SK-N-SH (cell line): ENCODE measurements around the gene ADAMTS19. TPM values are rescaled to one million over a fixed set of nuclear protein-coding genes. Genes with fewer than 3 reads are reported as not detected.

Source experiments
- CTCF ChIA-PET: fragments of 300-600, 350-600 bp; formaldehyde crosslinking; extraction: SDS; loops from one replicate; lab custom pipeline; 2021; lab: Yijun Ruan, JAX
- POLR2A ChIA-PET: fragments of 350-600 bp; sonication (Branson Sonifier 250); formaldehyde crosslinking; extraction: SDS; loops from one replicate; lab custom pipeline; 2020; ENCODE audit warnings: antibody characterized with exemption, inconsistent platforms; lab: Yijun Ruan, JAX
- DNase-seq: peaks from one replicate; pipeline ENCODE4 v3.0.0; 2012
- H2AFZ ChIP-seq: fragments of 200-600 bp; sonication (generic); 2 replicates; pipeline ENCODE4 v1.8.1; 2016; ENCODE audit warnings: antibody characterized with exemption, mild to moderate bottlenecking, low read depth
- H3F3A ChIP-seq: fragments of 200-600 bp; sonication (generic); replicated peaks from 2 replicates; pipeline ENCODE3; 2016; ENCODE audit warnings: antibody characterized with exemption, mild to moderate bottlenecking; ENCODE audit not compliant: insufficient read depth
- H3K27ac ChIP-seq, 2 experiments: fragments of 200-500 bp in 1 of 2; fragments of 200-600 bp in 1 of 2; sonication (Bioruptor generic) in 1 of 2; sonication (generic), shearing (Covaris generic) in 1 of 2; 2 replicates each; pipeline versions ENCODE4 v1.5.1 to v1.6.1; 2014 to 2016; ENCODE audit warnings: low read depth in 2 of 2, inconsistent platforms in 1 of 2, low read length in 1 of 2, mild to moderate bottlenecking in 1 of 2, mixed read lengths in 1 of 2
- H3K27me3 ChIP-seq: fragments of 200-600 bp; sonication (generic), shearing (Covaris generic); 2 replicates; pipeline ENCODE4 v1.6.1; 2016; ENCODE audit warnings: mixed run types; ENCODE audit not compliant: insufficient read depth
- H3K36me3 ChIP-seq, 2 experiments: fragments of 200-500 bp in 1 of 2; fragments of 200-600 bp in 1 of 2; sonication (Bioruptor generic) in 1 of 2; sonication (generic) in 1 of 2; replicated peaks in 1 of 2; 2 replicates each; pipeline versions ENCODE3 to v1.5.1; 2014 to 2016; ENCODE audit warnings: low read length in 1 of 2, mild to moderate bottlenecking in 1 of 2; ENCODE audit not compliant: insufficient read depth in 2 of 2, control insufficient read depth in 1 of 2
- H3K4me1 ChIP-seq, 2 experiments: fragments of 200-500 bp in 1 of 2; fragments of 200-600 bp in 1 of 2; sonication (Bioruptor generic) in 1 of 2; sonication (generic), shearing (Covaris generic) in 1 of 2; 2 replicates each; pipeline versions ENCODE4 v1.5.1 to v1.6.1; 2014 to 2016; ENCODE audit warnings: low read depth in 1 of 2, low read length in 1 of 2, mixed run types in 1 of 2; ENCODE audit not compliant: insufficient read depth in 2 of 2, control insufficient read depth in 1 of 2
- H3K4me2 ChIP-seq: fragments of 200-600 bp; sonication (generic), shearing (Covaris generic); 2 replicates; pipeline ENCODE4 v1.6.1; 2017; ENCODE audit warnings: mixed run types
- H3K4me3 ChIP-seq, 2 experiments: fragments of 200-500 bp in 1 of 2; fragments of 200-600 bp in 1 of 2; sonication (Bioruptor generic) in 1 of 2; sonication (generic), shearing (Covaris generic) in 1 of 2; 2 replicates each; pipeline versions ENCODE4 v1.5.1 to v1.8.1; 2014 to 2016; ENCODE audit warnings: low read depth in 2 of 2, inconsistent platforms in 1 of 2, low read length in 1 of 2, mild to moderate bottlenecking in 1 of 2, mixed read lengths in 1 of 2, moderate library complexity in 1 of 2
- H3K79me2 ChIP-seq: fragments of 200-600 bp; sonication (generic); 2 replicates; pipeline ENCODE4 v1.8.1; 2017; ENCODE audit warnings: mild to moderate bottlenecking; ENCODE audit not compliant: insufficient read depth
- H3K9ac ChIP-seq: fragments of 200-600 bp; sonication (generic); 2 replicates; pipeline ENCODE4 v1.6.1; 2017; ENCODE audit warnings: mixed run types
- H3K9me2 ChIP-seq: fragments of 200-600 bp; sonication (generic); 2 replicates; pipeline ENCODE4 v1.6.1; 2017; ENCODE audit warnings: mixed run types
- H3K9me3 ChIP-seq: fragments of 200-600 bp; sonication (generic); 2 replicates; pipeline ENCODE4 v1.6.1; 2017; ENCODE audit warnings: mixed run types, mild to moderate bottlenecking, moderate library complexity
- H4K20me1 ChIP-seq: fragments of 200-600 bp; sonication (generic); 2 replicates; pipeline ENCODE4 v1.6.1; 2017; ENCODE audit warnings: mild to moderate bottlenecking, mixed run types; ENCODE audit not compliant: insufficient read depth
- CHD2 ChIP-seq: fragments of 150-350 bp; IDR thresholded peaks from 2 replicates; pipeline ENCODE4 v1.6.1; 2018; ENCODE audit warnings: low read length; ENCODE audit not compliant: partially characterized antibody
- EP300 ChIP-seq, 2 experiments: IDR thresholded peaks; 2 replicates each; pipeline versions ENCODE4 v1.4.0 to v1.6.1; 2012; ENCODE audit warnings: borderline replicate concordance in 1 of 2, low read depth in 1 of 2, low read length in 1 of 2
- EZH2phosphoT487 ChIP-seq: fragments of 200-600 bp; sonication (generic); IDR thresholded peaks from 2 replicates; pipeline ENCODE4 v1.6.1; 2017; ENCODE audit warnings: low read depth, mixed run types, mild to moderate bottlenecking, antibody characterized with exemption, moderate library complexity, borderline replicate concordance
- FOXJ3 ChIP-seq: sonication (generic); formaldehyde crosslinking; IDR thresholded peaks from 2 replicates; pipeline ENCODE4 v1.5.1; 2020; ENCODE audit warnings: mild to moderate bottlenecking, missing genetic modification reagents
- GABPA ChIP-seq: IDR thresholded peaks from 2 replicates; pipeline ENCODE4 v1.4.0; 2012; ENCODE audit warnings: low read depth, mild to moderate bottlenecking
- NRF1 ChIP-seq: IDR thresholded peaks from 2 replicates; pipeline ENCODE4 v1.6.1; 2012; ENCODE audit warnings: low read depth, mild to moderate bottlenecking, low read length
- RAD21 ChIP-seq: IDR thresholded peaks from 2 replicates; pipeline ENCODE4 v1.6.1; 2012; ENCODE audit warnings: mild to moderate bottlenecking, low read length
- RCOR1 ChIP-seq: fragments of 150-350 bp; IDR thresholded peaks from 2 replicates; pipeline ENCODE4 v1.6.1; 2017; ENCODE audit warnings: antibody characterized with exemption, low read length
- RXRA ChIP-seq: IDR thresholded peaks from 2 replicates; pipeline ENCODE4 v1.4.0; 2012; ENCODE audit warnings: low read depth, mild to moderate bottlenecking, borderline replicate concordance
- SIN3A ChIP-seq: IDR thresholded peaks from 2 replicates; pipeline ENCODE4 v1.6.1; 2012; ENCODE audit warnings: low read depth, mild to moderate bottlenecking, low read length, moderate library complexity, borderline replicate concordance
- SMC3 ChIP-seq: IDR thresholded peaks from 2 replicates; pipeline ENCODE4 v1.6.1; 2012; ENCODE audit warnings: low read depth, low read length, improper control_type of control experiment
- TAF1 ChIP-seq: IDR thresholded peaks from 2 replicates; pipeline ENCODE4 v1.6.1; 2012; ENCODE audit warnings: low read depth, mild to moderate bottlenecking, low read length, moderate library complexity, borderline replicate concordance
- TCF12 ChIP-seq: IDR thresholded peaks from 2 replicates; pipeline ENCODE4 v1.4.0; 2012
- TEAD4 ChIP-seq: IDR thresholded peaks from 2 replicates; pipeline ENCODE4 v1.4.0; 2012; ENCODE audit warnings: mild to moderate bottlenecking, borderline replicate concordance; ENCODE audit not compliant: insufficient read depth
- USF2 ChIP-seq: fragments of 150-350 bp; IDR thresholded peaks from 2 replicates; pipeline ENCODE4 v1.6.1; 2017; ENCODE audit warnings: antibody characterized with exemption, low read length, low read depth, borderline replicate concordance
- YY1 ChIP-seq: IDR thresholded peaks from 2 replicates; pipeline ENCODE4 v1.4.0; 2012; ENCODE audit warnings: low read depth, mild to moderate bottlenecking
- WGBS: methylation state at CpG from one replicate; pipeline ENCODE4 v1.1.6; 2017; ENCODE audit warnings: low lambda C conversion rate; 5-methylcytosine and 5-hydroxymethylcytosine counted together
- polyA plus RNA-seq, 3 experiments: library from polyadenylated mRNA; depleted of rRNA; stranded (reverse); fragments of >200 nt; gene quantifications; 2 replicates each; pipeline ENCODE4 v1.2.3, GENCODE V29; 2012
- TF ChIP-seq, protein P1 (sequence below): fragments of 200-600 bp; sonication (generic); IDR thresholded peaks from 2 replicates; pipeline ENCODE4 v1.6.1; 2017; ENCODE audit warnings: antibody characterized with exemption, mild to moderate bottlenecking, moderate library complexity
- TF ChIP-seq, protein P2 (sequence below): IDR thresholded peaks from 2 replicates; pipeline ENCODE4 v1.4.0; 2012; ENCODE audit warnings: low read depth, borderline replicate concordance
- TF ChIP-seq, protein P3 (sequence below): IDR thresholded peaks from 2 replicates; pipeline ENCODE4 v1.4.0; 2012; ENCODE audit warnings: low read depth, borderline replicate concordance
- TF ChIP-seq, protein P4 (sequence below): IDR thresholded peaks from 2 replicates; pipeline ENCODE4; 2012

The ADAMTS19 gene
- polyA plus RNA-seq, 1 of the 3 experiments (the other 2 are of a cell fraction) = 0.10 TPM

GRCh38 chr5:129739773-129740172 lies 279.7 kb downstream of the ADAMTS19 start (continued):
- no peak for TF ChIP-seq RCOR1
- TF ChIP-seq, protein P1, sequence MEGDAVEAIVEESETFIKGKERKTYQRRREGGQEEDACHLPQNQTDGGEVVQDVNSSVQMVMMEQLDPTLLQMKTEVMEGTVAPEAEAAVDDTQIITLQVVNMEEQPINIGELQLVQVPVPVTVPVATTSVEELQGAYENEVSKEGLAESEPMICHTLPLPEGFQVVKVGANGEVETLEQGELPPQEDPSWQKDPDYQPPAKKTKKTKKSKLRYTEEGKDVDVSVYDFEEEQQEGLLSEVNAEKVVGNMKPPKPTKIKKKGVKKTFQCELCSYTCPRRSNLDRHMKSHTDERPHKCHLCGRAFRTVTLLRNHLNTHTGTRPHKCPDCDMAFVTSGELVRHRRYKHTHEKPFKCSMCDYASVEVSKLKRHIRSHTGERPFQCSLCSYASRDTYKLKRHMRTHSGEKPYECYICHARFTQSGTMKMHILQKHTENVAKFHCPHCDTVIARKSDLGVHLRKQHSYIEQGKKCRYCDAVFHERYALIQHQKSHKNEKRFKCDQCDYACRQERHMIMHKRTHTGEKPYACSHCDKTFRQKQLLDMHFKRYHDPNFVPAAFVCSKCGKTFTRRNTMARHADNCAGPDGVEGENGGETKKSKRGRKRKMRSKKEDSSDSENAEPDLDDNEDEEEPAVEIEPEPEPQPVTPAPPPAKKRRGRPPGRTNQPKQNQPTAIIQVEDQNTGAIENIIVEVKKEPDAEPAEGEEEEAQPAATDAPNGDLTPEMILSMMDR = no peak
- TF ChIP-seq, protein P2, sequence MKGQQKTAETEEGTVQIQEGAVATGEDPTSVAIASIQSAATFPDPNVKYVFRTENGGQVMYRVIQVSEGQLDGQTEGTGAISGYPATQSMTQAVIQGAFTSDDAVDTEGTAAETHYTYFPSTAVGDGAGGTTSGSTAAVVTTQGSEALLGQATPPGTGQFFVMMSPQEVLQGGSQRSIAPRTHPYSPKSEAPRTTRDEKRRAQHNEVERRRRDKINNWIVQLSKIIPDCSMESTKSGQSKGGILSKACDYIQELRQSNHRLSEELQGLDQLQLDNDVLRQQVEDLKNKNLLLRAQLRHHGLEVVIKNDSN = no peak
- TF ChIP-seq FOXJ3 (CRISPR knock-in tag) = no peak
- TF ChIP-seq, protein P3, sequence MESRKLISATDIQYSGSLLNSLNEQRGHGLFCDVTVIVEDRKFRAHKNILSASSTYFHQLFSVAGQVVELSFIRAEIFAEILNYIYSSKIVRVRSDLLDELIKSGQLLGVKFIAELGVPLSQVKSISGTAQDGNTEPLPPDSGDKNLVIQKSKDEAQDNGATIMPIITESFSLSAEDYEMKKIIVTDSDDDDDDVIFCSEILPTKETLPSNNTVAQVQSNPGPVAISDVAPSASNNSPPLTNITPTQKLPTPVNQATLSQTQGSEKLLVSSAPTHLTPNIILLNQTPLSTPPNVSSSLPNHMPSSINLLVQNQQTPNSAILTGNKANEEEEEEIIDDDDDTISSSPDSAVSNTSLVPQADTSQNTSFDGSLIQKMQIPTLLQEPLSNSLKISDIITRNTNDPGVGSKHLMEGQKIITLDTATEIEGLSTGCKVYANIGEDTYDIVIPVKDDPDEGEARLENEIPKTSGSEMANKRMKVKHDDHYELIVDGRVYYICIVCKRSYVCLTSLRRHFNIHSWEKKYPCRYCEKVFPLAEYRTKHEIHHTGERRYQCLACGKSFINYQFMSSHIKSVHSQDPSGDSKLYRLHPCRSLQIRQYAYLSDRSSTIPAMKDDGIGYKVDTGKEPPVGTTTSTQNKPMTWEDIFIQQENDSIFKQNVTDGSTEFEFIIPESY = no peak
- TF ChIP-seq YY1 = no peak
- TF ChIP-seq RXRA = no peak

- no peak overlapping the region for H3K9ac ChIP-seq
- CTCF ChIA-PET = no interaction called here
- TF ChIP-seq RCOR1 (no peak), TEAD4 (no peak), USF2 (no peak), CHD2 (no peak), EP300 (IDR thresholded peaks at IDR 0.05; ENCODE audit: borderline replicate concordance in 1 of 2, low read depth in 1 of 2, low read length in 1 of 2) (no peak), YY1 (no peak), TCF12 (no peak), RXRA (no peak), TAF1 (no peak), NRF1 (no peak), GABPA (no peak), RAD21 (no peak), SMC3 (no peak), EZH2phosphoT487 (no peak), SIN3A (no peak)
- TF ChIP-seq, protein P4, sequence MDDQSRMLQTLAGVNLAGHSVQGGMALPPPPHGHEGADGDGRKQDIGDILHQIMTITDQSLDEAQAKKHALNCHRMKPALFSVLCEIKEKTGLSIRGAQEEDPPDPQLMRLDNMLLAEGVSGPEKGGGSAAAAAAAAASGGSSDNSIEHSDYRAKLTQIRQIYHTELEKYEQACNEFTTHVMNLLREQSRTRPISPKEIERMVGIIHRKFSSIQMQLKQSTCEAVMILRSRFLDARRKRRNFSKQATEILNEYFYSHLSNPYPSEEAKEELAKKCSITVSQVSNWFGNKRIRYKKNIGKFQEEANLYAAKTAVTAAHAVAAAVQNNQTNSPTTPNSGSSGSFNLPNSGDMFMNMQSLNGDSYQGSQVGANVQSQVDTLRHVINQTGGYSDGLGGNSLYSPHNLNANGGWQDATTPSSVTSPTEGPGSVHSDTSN = no peak
- TF ChIP-seq, protein P3 = no peak
- TF ChIP-seq, protein P2 = no peak
- no peaks in the 10 kb centered on the region for H3K9me3 ChIP-seq
- DNase-seq = no peak
- no peaks in the 10 kb centered on the region for H3K79me2 ChIP-seq
- H3K9me2 ChIP-seq = no peaks in the 10 kb centered on the region
- H3K36me3 ChIP-seq = no peaks in the 10 kb centered on the region
- 0% methylated on average over 2 of the region's 2 CpGs for WGBS
- H3F3A ChIP-seq = no peaks in the 10 kb centered on the region
- no peaks in the 10 kb centered on the region for H4K20me1 ChIP-seq
- H3K4me2 ChIP-seq = no peak overlapping the region
- no peaks in the 10 kb centered on the region; the same call in 1 of the 2 replicates for H3K27me3 ChIP-seq
- H3K27ac ChIP-seq = no peak overlapping the region
- no peak overlapping the region for H2AFZ ChIP-seq
- no peaks in the 10 kb centered on the region for H3K4me1 ChIP-seq
- H3K4me3 ChIP-seq = no peak overlapping the region
- POLR2A ChIA-PET = no interaction called here
Observed at GRCh38 chr5:129743541-129744187, 283.6 kb downstream of the ADAMTS19 start.
